ENCODE measurements around the gene TASOR2.
A peak's percentile ranks its signal among the peaks of the same experiment; 100 is the strongest.

Gene TASOR2

DNA sequence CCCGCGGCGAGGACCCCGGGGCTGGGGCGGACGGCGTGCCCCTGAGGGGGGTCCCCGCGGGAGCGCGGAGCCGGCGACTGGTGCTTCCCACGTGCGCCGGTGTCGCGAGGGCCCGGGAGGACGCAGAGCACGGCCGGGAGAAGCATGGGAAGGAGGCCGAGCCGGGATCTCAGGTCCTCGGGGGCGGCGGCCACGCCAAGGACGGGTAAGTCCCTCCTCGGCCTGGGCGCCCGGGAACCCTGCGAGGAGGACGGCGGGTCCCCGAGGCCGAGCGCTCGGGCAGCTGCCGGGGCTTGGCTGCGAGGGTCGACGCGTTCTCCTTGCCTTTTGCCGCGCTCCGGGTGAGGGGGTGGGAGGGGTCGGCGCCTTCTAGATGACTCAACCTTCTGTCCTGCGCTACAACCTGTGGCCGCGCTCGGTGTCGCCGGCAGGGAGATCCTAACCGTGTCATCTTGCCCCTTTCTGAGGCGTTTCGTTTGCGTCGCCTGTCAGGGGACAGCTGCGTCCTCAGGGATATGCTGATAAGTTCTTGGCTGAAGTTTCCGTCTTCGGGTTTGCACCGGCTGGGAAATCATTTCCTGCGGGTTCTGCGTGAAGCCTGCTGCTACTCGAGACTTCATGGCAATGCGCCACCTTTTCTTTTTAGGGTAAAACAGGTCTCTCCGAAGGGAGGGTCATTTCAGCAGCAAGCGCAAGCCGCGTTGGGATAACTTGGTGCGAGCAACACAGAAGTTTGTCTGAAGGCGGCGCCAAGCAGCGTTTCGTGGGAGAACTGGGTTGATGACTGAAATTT, 529 bp downstream of the TASOR2 start:
- peak in 1 of 2 donors; percentile 45 for DNase-seq (ENCODE audit: low read depth in 2 of 2)

DNA sequence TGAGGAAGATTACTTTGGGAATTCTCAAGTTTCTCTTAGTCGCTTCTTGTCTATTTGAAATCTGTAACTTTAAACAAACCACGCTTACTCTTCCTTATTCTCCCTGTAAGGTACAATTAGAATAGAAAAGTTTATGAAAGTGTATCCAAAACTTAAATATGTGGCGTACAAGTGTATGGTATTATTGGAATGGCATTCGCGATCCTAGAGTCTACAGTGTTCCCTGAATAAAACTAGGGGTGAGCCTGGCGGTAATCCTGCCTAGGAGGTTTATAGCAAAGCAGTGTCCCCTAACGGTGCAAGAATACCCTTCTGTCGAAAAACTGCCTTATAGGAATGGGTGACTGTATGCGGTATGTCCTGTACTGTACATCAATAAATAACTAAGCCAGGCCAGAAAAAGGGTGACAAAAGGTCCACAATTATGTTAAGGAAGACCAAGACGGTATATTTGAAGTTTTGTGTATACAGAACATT, 1.2 kb downstream of the TASOR2 start:
- DNase-seq (ENCODE audit: low read depth in 2 of 2): no peak

DNA sequence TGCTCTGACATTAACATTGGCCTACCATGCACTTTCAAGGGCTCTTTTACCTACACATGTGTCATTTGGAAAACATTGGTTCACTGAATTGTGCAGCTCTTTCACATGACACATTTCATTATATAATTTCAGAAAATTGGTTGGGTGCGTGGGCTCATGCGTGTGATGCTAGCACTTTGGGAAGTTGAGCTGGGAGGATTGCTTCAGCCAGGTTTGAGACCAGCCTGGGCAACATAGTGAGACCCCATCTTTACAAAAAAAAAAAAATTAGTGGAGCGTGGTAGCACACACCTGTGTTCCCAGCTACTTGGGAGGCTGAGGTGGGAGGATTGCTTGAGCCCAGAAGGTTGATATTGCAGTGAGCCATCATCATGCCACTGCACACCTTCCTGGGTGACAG, 3.9 kb downstream of the TASOR2 start:
- no peak for DNase-seq (ENCODE audit: low read depth in 2 of 2)

GRCh38 chr10:5691786-5692185, 7.1 kb downstream of the TASOR2 start:
- DNase-seq (ENCODE audit: low read depth in 2 of 2): no peak

GRCh38 chr10:5692461-5693358, 8.1 kb downstream of the TASOR2 start:
- DNase-seq (ENCODE audit: low read depth in 2 of 2): peak; percentile 45

DNA sequence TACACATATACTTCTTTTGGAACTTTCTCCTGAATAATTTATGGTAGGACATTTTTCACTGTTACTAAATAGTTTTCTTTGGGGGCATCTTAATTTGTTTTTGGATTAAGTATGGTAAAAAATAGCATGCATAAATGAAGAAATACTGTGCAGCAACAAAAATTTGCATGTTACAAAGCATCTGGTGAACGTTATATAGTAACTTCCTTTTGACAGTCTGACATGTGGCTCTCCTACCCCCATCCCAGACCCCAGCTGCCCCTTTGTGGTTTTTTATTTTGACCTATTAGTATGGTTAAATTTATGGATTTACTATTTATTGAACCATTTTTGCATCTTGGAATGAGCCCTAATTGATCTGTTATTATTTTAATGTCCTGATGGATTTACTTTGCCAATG, 9.9 kb downstream of the TASOR2 start:
- DNase-seq (ENCODE audit: low read depth in 2 of 2): no peak

GRCh38 chr10:5697342-5697741, 12.7 kb downstream of the TASOR2 start:
- DNase-seq (ENCODE audit: low read depth in 2 of 2): no peak

DNA sequence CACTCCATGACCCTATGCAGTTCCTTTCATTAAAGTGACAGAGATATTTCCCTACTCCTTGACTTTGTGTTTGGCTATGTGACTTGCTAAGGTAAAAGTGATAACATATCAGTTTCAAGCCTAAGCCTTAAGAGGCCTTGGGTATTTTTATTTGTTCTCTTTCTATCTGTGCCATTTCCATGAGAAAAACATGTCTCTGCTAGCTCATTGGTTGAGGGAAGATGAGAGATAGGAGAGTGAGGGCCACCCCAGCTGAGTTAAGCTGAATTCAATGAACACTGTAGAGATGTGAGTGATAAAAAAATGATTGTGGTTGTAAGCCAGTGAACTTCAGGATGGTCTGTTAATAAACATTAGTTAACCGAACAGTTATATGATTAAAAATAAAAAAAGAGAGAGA, 13.4 kb downstream of the TASOR2 start:
- DNase-seq (ENCODE audit: low read depth in 2 of 2): no peak

- DNase-seq (ENCODE audit: low read depth in 2 of 2): no peak
Measured at GRCh38 chr10:5708356-5708755, 23.7 kb downstream of the TASOR2 start.

DNA sequence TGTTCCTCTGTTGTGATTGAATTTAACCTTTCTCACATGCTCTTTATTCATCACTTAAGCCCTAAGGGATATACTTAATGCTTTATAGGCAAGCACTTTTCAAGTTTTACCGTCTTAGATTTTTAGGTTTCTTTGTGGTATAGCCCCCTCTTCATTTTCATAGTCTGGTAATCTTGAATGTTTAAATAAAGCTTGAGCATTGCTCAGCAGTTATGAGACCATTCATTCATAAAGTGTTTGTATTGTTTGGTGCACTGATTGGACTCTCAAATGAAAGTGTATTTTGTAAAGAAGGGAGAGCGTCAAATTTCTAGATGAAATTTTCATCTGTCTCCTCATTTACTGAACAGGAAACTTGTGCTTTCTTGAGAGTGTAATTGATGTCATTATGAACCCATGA, 25.2 kb downstream of the TASOR2 start:
- no peak for DNase-seq (ENCODE audit: low read depth in 2 of 2)

DNA sequence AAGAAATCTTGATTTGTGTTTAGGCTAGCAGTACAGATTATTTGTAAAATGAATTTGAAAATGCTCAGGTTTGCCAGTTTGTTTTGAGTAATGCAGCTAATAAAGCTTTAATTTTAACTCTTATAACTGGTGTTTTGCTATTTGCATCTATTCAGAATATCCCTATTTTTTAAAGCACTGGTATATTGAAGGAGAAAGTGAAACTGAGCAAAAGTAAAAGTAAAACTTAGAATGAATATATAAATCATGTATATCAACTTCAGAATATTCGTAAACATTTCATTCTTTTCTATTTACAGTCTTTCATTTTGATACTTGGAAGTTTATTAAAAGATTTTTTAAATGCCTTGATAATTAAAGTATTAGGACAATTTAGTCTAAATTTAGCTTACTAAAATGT, 26.2 kb downstream of the TASOR2 start:
- no peak for DNase-seq (ENCODE audit: low read depth in 2 of 2)

GRCh38 chr10:5711642-5712041, 27.0 kb downstream of the TASOR2 start:
- DNase-seq (ENCODE audit: low read depth in 2 of 2): no peak

DNA sequence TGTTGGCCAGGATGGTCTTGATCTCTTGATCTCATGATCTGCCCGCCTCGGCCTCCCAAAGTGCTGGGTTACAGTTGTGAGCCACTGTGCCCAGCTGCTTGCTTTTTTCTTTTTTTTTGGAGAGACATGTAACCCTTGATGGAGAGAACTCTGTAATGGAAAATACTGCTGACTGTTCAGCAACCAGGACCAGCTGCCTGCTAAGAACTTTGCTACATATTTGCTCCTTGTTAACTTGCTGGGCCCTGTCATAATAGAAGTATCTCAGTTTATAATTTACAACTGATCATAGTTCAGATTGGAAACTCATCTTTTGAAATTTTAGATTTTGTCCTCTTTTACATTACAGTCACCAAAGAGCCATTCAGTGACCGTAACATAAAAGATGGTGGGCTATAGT, 34.9 kb downstream of the TASOR2 start:
- no peak for DNase-seq (ENCODE audit: low read depth in 2 of 2)

- DNase-seq (ENCODE audit: low read depth in 2 of 2): no peak
Measured at GRCh38 chr10:5720182-5720581, 35.5 kb downstream of the TASOR2 start.

DNA sequence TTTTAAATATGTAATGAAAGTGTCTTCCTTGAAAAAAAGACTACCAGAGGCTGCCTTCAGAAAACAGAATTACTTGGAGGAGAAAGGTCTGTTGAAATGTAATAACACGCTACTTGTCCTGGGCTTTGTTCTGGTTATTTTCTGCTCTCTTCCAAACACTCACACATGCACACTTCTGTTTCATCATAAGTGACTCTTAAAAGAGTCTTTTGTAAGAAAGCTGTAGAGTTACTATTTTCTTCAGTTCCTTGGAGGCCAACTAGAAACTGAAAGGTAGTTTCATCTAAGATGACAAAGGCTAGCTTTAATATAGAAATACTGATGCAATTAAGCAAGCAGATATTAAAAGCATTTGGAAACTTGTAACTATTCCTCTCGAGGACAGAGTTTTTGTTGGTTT, 39.1 kb downstream of the TASOR2 start:
- DNase-seq (ENCODE audit: low read depth in 2 of 2): no peak

DNA sequence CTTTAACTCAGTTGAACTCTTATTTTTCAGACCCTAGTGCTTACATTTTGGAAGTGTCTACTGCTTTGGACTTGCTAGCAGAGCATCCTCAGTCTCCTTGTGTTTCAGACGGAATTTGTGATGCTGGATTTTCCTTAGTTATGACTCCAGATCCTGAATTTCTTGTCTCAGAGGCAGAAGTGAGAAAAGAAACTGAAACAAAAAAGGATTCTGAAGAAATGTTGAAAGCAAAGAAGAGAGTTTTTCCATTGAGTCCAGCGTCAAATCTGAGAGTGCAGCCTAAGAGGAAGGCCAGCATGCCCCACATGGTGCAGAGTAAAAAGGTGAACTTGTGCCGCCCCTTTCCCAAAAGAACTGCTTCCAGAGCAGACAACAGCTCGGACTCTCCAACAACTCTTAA, 46.1 kb downstream of the TASOR2 start:
- DNase-seq (ENCODE audit: low read depth in 2 of 2): no peak

DNA sequence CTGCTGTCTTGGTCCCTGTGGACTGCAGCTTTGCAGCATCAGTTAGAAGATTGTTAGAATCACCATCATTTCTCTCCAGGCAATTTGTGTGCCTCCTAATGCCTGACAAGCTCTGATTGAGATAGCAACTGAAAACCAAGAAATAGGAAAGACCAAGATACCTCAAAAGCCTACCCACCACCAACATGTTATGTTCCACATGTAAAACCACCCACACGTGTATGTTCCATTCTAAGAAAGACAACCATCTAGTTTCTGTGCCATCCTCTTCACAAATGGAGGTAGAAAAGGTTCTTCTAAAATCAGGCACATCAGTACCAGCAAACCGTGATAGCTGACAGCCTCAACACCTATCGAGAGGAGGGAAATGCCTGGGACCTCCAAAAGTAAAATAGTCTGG, 46.9 kb downstream of the TASOR2 start:
- DNase-seq (ENCODE audit: low read depth in 2 of 2): no peak

GRCh38 chr10:5732141-5732540, 47.5 kb downstream of the TASOR2 start:
- no peak for DNase-seq (ENCODE audit: low read depth in 2 of 2)

Measured in stimulated activated CD4-positive, alpha-beta T cell treated with anti-CD3 and anti-CD28 coated beads, Interleukin-1b, Interleukin-23, amount 100 ng/mL, for 4 hours (primary cell).